Measurements from ENCODE around the gene EGFL7.
A peak's percentile ranks its signal among the peaks of the same experiment; 100 is the strongest.

The EGFL7 gene

GRCh38 chr9:136694872-136695247 is 32.1 kb downstream of the EGFL7 start:
- no peak for TF ChIP-seq CTCF (conservative IDR thresholded peaks at IDR 0.05)
- peak overlapping the region; percentile 90 for H3K27ac ChIP-seq

GRCh38 chr9:136695435-136695895 is 32.7 kb downstream of the EGFL7 start:
- TF ChIP-seq CTCF (conservative IDR thresholded peaks at IDR 0.05) = no peak
- peak overlapping the region; percentile 90 for H3K27ac ChIP-seq

GRCh38 chr9:136695955-136696354 is 33.2 kb downstream of the EGFL7 start:
- H3K27ac ChIP-seq = peak overlapping the region; percentile 90
- no peak for TF ChIP-seq CTCF (conservative IDR thresholded peaks at IDR 0.05)

GRCh38 chr9:136696502-136696901 is 33.8 kb downstream of the EGFL7 start:
- no peak for TF ChIP-seq CTCF (conservative IDR thresholded peaks at IDR 0.05)
- peak overlapping the region; percentile 90 for H3K27ac ChIP-seq

- TF ChIP-seq CTCF (conservative IDR thresholded peaks at IDR 0.05) = no peak
- H3K27ac ChIP-seq = peak overlapping the region; percentile 56
Measured at GRCh38 chr9:136697146-136697820, 34.6 kb downstream of the EGFL7 start.

GRCh38 chr9:136697821-136698526 is 35.3 kb downstream of the EGFL7 start:
- TF ChIP-seq CTCF (conservative IDR thresholded peaks at IDR 0.05) = no peak
- H3K27ac ChIP-seq = peak overlapping the region; percentile 56

- no peak for TF ChIP-seq CTCF (conservative IDR thresholded peaks at IDR 0.05)
- peak overlapping the region; percentile 56 for H3K27ac ChIP-seq
Measured at GRCh38 chr9:136698635-136699246, 36.0 kb downstream of the EGFL7 start.

Data from VCaP (cell line).